GM18870 (cell line): ENCODE data around the gene SEMA6B.

Experiments used
- ATAC-seq: cut with Tn5 transposase; IDR thresholded peaks from one replicate; pipeline ENCODE4 v1.9.1; 2021; ENCODE audit warnings: moderate library complexity; ENCODE audit not compliant: unreplicated experiment

Gene SEMA6B

GRCh38 chr19:4495471-4495870 lies 64.0 kb downstream of the SEMA6B start:
- ATAC-seq = no peak

DNA sequence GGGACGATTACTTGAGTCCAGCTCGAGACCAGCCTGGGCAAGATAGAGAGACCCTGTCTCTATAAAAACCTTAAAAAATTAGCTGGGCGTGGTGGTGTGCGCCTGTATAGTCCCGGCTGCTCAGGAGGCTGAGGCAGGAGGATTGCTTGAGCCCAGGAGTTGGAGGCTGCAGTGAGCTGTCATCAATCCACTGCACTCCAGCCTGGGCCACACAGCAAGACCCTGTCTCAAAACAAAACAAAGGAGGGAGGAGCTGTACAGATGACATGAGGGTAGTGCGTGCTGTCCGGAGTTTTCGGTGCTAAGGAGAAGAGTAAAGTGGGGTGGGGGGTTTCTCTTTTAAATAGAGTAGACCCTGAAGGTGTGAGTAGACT lies 64.8 kb downstream of the SEMA6B start:
- no peak for ATAC-seq

DNA sequence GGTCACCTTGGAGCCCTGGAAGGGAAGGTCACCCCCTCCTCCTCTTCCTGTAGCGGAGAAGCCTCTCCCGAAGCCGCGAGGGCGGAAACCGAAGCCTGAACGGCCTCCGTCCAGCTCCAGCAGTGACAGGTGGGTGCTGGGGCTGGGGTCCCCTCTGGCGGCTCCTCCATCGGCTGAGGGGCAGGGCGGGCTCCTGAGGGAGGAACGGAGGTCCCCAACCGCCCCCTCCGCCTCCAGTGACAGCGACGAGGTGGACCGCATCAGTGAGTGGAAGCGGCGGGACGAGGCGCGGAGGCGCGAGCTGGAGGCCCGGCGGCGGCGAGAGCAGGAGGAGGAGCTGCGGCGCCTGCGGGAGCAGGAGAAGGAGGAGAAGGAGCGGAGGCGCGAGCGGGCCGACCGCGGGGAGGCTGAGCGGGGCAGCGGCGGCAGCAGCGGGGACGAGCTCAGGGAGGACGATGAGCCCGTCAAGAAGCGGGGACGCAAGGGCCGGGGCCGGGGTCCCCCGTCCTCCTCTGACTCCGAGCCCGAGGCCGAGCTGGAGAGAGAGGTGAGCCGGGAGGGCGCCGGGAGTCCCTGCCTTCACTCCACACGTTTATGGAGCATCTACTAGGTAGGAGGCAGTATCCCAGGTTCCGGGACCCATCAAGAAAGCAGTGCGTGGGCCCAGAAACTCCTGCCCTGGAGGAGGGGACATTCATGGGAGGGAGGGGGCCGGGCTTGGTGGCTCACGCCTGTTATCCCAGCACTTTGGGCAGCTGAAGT lies 65.4 kb downstream of the SEMA6B start:
- ATAC-seq = no peak

DNA sequence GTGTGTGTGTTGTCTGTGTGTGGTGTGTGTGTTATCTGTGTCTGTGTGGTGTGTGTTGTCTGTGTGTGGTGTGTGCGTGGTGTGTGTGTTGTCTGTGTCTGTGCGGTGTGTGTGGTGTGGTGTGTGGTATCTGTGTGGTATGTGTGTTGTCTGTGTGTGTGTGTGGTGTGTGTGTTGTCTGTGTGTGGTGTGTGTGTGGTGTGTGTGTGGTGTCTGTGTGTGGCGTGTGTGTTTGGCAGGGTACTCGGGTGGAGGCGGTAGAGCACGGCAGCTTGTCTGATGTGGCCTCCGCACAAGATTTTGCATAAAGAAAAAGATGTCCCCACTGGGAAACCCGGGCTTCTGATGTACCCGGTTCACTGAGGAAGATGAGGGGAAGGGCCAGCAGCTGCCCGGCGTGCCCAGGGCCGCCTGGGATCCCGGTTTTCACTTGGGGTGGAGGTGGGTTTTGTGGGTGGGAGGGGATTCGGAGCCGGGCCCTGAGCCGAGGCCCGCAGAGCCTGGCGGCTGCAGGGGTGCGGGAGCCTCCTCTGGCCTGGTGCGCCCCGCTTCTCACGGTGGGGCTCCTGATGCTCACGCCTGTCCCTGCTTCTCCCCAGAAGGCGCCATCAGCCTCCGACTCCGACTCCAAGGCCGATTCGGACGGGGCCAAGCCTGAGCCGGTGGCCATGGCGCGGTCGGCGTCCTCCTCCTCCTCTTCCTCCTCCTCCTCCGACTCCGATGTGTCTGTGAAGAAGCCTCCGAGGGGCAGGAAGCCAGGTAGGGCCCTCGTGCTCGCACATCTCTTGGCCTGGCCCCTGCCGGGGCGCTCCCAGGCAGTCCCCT lies 66.2 kb downstream of the SEMA6B start:
- no peak for ATAC-seq
